T1000 (cell line): ENCODE measurements around the gene TPPP3.
"Not testable (repeated sequence)": the region's sequence is repeated elsewhere in the genome, so short reads cannot be mapped to it uniquely, and the experiment has no call there.

Experiments used
- DNase-seq: peaks from one replicate; lab custom pipeline; 2025; ENCODE audit warnings: mixed read lengths; lab: John Stamatoyannopoulos, UW

TPPP3 gene

DNA sequence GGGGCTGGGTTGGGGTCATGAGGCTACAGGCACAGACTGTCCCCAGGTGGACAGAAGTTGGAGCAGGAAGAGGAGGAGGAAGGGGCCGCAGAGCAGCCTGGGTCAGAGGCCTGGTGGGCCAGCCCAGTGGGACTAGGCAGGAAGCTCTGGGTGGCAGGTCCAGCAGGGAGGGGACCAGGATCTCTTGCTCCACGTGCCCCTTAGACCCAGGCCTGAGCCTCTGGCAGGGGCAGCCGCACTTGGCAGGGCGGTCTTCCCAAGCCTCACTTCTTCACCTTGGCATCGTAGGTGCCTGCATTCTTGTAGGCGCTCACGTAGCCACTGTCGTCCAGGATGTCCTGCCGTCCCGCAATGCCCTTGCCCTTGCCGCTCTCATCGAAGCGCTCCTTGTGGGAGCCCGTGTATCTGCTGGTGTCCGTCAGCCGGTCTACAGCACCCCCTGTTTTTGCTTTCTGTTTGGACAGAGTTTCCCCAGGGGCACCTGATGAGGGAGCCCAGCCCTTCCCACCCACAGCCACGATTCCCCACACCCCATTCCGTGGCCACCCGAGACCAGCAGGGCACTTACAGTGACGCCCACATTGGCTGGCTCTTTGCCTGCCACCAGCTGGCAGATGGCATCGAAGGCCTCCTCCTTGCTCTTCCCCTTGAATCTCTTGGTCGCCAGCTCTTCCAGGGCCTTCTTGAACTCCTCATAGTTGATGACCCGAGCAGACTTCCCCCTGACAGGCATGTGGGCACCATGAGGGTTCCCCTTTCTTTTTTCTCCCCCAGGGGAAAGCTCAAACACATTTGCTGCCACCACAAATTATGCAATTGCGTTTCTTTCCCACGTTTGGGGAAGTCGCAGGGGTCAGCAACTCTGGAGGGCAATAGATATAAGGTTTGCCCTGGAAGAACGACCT lies 3.1 kb downstream of the TPPP3 start:
- no peak for DNase-seq

DNA sequence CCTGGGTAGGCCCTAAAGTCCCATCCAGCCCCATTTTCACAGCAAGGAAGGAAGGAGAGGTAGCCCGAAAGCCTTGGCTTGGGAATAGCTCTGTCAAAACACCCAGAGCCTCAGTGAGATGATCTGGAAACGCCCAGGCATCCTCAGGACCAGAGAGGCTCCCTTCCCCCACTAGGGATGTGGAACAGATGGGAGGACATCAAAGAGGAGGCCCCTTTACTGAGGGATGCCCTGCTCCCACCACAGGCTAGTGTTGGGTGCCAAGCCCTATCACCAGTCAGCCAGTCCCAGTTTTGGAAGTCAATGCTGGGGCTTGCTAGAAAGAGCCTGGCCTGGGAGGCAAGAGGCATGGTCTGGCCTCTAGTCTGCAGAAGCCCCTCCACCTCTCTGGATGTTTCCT lies 4.7 kb downstream of the TPPP3 start:
- no peak for DNase-seq

DNA sequence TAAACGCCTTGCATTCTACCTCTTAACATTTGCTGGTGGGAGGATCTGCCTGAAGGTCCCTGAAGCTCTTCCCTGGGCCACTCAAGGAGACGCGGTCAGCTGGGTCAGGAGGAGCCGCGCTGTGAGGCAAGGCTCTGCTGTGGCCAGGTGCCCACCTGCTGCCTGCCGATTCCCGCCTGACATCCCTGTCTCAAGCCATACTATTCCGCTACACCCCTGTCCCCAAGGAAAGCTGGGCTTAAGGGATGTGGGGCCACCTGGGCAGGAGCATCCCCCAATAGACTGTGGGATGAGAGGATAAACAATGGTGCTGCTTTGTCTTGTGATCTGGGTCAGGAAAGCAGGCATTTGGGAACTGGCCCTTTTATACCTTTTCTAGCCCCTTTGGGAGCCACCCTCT lies 5.1 kb downstream of the TPPP3 start:
- DNase-seq = no peak

GRCh38 chr16:67387479-67388079 lies 5.7 kb downstream of the TPPP3 start:
- no peak for DNase-seq

- DNase-seq = no peak
These were observed 6.3 kb downstream of the TPPP3 start for GRCh38 chr16:67386861-67387455.

DNA sequence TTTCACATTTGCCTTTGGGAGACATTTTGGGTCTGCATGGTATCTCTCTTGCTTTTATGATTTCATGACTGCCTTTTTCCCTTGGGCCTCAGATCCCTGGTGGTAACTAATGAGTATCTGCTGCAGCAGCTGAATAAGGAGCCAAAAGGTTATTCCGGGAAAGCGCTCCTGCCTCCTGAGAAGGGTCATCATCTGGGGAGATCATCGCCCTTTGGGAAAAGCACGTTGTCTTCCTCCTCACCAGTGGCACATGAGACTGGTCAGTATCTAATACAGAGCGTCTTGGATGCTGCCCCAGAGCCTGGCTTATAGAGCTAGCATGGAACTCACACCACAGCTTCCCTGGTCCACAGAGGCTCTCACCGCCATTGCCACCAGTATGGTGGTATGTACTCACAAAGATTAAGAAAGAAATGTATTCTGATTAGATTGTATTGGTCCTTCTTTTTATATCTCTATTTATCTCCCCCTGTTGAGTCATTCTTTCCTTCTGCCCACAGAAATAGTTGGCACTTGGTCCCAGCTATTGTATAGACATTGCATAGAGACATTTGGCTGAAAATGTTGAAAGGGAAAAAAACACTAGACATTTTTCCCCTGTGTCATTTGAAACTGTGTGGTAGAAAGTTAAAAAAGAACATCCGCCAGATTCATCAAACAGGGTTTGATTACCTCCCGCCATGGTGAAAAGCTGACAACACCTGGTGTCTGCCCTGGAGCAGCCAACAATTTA lies 8.4 kb downstream of the TPPP3 start:
- no peak for DNase-seq

- no peak for DNase-seq
These were observed 10.0 kb downstream of the TPPP3 start for GRCh38 chr16:67383284-67383683.

GRCh38 chr16:67378642-67379041 lies 14.7 kb downstream of the TPPP3 start:
- DNase-seq = no peak

- not testable (repeated sequence) for DNase-seq
These were observed 17.3 kb downstream of the TPPP3 start for GRCh38 chr16:67376012-67376411.

- DNase-seq = no peak
These were observed 20.6 kb downstream of the TPPP3 start for GRCh38 chr16:67372664-67373063.

DNA sequence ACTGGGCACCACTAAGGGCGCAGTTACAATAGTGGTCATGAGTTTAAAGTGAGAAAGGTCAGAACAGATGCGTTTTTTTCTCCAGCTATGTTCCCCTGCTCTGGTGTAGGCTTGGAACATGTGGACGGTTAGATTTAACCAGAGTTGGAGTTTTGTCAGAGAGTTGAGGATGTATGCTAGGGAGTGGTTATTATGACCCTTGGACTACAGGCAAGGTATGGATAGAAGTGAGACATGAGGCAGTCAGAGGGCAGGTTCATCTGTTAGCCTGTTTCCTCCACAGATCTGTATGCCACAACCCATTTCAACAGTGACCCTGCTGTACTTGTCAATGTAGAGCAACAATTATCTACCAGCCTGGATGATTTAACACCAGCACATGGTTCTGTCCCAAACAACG lies 22.6 kb downstream of the TPPP3 start:
- DNase-seq = no peak

DNA sequence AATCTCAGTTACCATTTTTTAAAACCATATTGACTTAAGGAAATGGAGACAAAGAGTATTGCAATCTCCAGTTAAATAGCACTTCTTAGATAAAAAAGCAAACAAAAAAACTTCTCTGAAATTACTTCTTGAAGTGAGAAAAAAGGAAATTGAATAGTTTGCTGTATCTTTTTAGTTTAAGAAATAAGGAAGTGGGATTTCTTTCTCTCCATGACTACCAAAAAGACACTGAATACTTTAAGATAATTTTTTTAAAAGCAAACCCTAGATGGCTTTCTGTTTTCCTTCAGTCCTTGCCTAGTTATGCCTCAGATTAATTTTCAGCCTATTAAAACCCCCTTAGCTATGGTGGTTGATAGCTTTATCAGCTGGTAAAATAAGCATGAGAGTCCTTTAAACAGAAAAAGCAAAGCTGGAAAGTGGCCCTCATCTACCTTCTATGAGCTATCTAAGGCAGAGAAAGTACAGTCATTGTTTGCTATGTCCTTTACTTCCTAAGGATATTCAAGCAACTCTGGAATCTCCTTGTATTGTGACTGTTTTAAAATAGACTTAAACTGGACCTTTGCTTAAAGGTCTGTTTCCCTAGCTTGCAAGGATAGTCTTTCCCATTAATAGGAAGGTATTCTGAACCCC lies 28.6 kb downstream of the TPPP3 start:
- DNase-seq = no peak

DNA sequence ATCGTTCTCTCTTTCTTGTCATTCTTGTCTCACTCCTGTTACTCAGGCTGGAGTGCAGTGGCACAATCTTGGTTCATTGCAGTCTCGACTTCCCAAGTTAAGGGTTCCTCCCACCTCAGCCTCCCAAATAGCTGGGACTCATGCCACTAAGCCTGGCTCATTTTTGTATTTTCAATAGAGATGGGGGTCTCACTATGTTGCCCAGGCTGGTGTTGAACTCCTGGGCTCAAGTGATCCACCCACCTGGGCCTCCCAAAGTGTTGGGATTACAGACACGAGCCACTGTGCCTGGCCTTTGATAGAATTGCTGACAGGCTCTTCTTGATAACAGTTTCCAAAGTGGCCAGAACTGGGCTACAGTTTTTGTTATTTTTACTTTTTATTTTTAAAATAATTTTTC lies 32.3 kb downstream of the TPPP3 start:
- no peak for DNase-seq

- DNase-seq = not testable (repeated sequence)
These were observed 33.6 kb downstream of the TPPP3 start for GRCh38 chr16:67359540-67360269.

GRCh38 chr16:67357561-67357960 lies 35.7 kb downstream of the TPPP3 start:
- DNase-seq = no peak

DNA sequence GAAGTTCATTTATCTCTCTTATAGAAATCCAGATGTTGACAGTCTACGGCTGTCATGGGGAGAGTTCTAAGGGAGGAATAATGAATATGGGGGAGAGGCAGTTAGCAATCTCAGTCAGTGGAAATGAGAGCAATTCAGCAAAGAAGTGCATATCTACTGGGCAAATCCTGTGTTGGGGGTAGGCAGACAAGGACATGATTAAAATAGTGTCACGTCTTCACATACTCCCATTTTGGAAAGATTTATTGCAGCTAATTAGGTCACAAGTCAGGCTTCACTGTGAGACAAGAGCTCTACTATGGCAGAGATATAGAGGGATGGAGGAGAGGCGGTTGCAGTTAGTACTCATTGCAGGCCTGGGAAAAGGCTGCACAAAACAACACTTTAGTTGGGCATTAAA lies 36.9 kb downstream of the TPPP3 start:
- no peak for DNase-seq

DNA sequence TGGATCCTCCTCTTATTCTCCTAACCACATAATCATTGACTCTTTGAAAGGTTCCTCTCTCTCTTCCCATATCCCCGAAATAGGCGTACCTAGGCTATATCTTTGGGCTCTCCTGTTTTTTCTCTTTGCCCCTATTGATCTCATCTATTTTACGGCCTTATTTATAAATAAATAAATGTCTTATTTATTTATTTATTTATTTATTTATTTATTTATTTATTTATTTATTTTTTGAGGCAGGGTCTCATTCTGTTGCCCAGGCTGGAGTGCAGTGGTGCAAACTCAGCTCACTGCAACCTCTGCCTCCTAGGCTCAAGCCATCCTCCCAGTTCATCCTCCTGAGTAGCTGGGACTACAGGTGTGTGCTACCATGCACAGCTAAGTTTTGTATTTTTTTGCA lies 40.8 kb downstream of the TPPP3 start:
- DNase-seq = not testable (repeated sequence)

DNA sequence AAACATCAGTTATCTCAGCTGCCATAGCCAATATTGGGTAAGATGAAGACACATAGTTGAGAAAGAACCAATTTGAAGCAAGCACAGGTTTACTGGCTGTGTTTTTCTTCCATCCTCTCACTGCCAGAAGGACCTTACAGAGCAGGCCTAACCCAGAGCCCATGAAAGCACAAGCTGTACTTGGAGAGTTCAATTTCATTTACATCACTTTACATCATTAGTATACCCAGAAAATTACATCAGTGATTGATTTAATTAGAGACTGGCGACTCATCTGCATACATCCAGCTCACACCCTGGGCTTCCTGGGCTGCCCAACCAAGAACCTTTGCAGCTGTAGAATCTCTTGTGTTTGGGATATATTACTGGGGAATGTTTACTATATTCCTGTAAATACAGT lies 43.0 kb downstream of the TPPP3 start:
- no peak for DNase-seq

DNA sequence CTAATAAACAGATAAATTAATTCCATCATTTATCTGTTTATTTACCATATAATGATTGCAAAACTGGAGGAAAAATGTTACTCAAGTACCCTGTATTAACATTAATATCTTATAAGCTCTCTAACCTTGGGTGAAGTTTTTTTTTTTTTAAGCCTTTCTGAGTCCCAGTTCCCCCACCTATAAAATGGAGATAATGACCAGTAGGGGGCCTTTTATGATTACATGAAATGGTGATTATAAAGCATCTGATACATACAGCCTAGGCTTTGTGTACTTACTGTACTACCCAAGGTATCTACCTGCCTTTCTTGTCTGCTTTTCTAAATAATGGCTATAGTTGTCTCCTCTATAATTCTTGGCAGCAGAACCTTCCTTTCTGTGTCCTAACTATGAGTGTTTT lies 44.1 kb downstream of the TPPP3 start:
- DNase-seq = no peak

DNA sequence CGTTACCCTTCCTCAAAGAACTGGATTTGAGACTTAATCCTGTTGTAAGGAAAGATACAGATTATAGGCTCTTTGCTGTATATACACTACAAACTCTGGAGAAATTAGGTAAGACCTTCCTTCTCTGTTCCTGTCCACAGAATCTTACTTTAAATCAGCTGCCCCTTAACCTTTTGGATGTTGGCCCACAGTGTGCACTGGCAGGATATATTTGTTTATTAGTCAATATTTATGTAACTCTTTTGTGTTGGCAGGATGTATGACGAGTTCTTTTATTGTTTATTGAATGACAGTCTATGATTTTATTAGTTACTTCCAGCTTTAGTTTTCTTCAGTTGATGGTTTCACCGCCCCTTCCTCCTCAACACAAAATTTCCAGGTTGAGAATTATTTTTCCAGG lies 47.0 kb downstream of the TPPP3 start:
- DNase-seq = no peak

GRCh38 chr16:67345401-67345800 lies 47.9 kb downstream of the TPPP3 start:
- DNase-seq = no peak
